GM18870 (cell line): ENCODE data around the gene ANKRD42.
A peak's percentile ranks its signal among the peaks of the same experiment; 100 is the strongest.

Experiments used
- ATAC-seq: cut with Tn5 transposase; IDR thresholded peaks from one replicate; pipeline ENCODE4 v1.9.1; 2021; ENCODE audit warnings: moderate library complexity; ENCODE audit not compliant: unreplicated experiment

ANKRD42 gene

GRCh38 chr11:83285771-83286528 lies 92.4 kb downstream of the ANKRD42 start, which contains the start of gene CCDC90B:
Gene CCDC90B (minus strand): TSS chr11:83286367. CDS start chr11:83285972, 395 bp downstream.
- ATAC-seq = peak; percentile 88

GRCh38 chr11:83287631-83288030 lies 94.1 kb downstream of the ANKRD42 start:
- ATAC-seq = no peak

- peak; percentile 74 for ATAC-seq
Observed at GRCh38 chr11:83292709-83293456, 99.4 kb downstream of the ANKRD42 start.

- no peak for ATAC-seq
Observed at GRCh38 chr11:83293457-83293774, 99.9 kb downstream of the ANKRD42 start.

- no peak for ATAC-seq
Observed at GRCh38 chr11:83294208-83294607, 100.7 kb downstream of the ANKRD42 start.
